Measurements from ENCODE around the gene FAF1.
A peak's percentile ranks its signal among the peaks of the same experiment; 100 is the strongest.
"Not testable (repeated sequence)": the region's sequence is repeated elsewhere in the genome, so short reads cannot be mapped to it uniquely, and the experiment has no call there.

Gene FAF1

GRCh38 chr1:50747394-50747793 lies 212.7 kb downstream of the FAF1 start:
- no peak for DNase-seq (ENCODE audit: low read depth)
- H3K4me3 ChIP-seq (ENCODE audit: low read depth, low read length) = no peak overlapping the region
- no peak for TF ChIP-seq CTCF (conservative IDR thresholded peaks at IDR 0.05; ENCODE audit: low read depth, low read length)

DNA sequence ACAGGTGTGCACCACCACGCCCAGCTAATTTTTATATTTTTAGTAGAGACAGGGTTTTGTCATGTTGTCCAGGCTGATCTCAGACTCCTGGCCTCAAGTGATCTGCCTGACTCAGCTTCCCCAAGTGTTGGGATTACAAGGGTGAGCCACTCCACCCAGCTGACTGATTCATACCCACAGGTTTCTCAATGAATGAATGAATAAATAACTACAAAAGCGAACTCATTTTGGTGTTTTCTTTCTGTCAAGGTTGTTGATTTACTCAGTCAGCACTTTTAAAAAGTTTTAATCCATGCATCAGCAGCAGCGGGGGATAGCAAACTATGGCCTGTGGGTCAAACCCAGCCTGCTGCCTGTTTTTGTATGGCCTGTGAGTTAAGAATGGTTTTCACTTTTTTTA lies 217.5 kb downstream of the FAF1 start:
- TF ChIP-seq CTCF (conservative IDR thresholded peaks at IDR 0.05; ENCODE audit: low read depth, low read length) = no peak
- peak; percentile 5 for DNase-seq (ENCODE audit: low read depth)
- no peak overlapping the region for H3K4me3 ChIP-seq (ENCODE audit: low read depth, low read length)

GRCh38 chr1:50739125-50739524 lies 220.9 kb downstream of the FAF1 start:
- no peak overlapping the region for H3K4me3 ChIP-seq (ENCODE audit: low read depth, low read length)
- no peak for DNase-seq (ENCODE audit: low read depth)
- no peak for TF ChIP-seq CTCF (conservative IDR thresholded peaks at IDR 0.05; ENCODE audit: low read depth, low read length)

- peak; percentile 57 for TF ChIP-seq CTCF (conservative IDR thresholded peaks at IDR 0.05; ENCODE audit: low read depth, low read length)
- DNase-seq (ENCODE audit: low read depth) = peak; percentile 60
Measured at GRCh38 chr1:50735443-50735842, 224.6 kb downstream of the FAF1 start.

GRCh38 chr1:50727578-50727977 lies 232.5 kb downstream of the FAF1 start:
- H3K4me3 ChIP-seq (ENCODE audit: low read depth, low read length); DNase-seq (ENCODE audit: low read depth): not testable (repeated sequence)

More at GRCh38 chr1:50735443-50735842, 224.6 kb downstream of the FAF1 start:
- no peak overlapping the region for H3K4me3 ChIP-seq (ENCODE audit: low read depth, low read length)

DNA sequence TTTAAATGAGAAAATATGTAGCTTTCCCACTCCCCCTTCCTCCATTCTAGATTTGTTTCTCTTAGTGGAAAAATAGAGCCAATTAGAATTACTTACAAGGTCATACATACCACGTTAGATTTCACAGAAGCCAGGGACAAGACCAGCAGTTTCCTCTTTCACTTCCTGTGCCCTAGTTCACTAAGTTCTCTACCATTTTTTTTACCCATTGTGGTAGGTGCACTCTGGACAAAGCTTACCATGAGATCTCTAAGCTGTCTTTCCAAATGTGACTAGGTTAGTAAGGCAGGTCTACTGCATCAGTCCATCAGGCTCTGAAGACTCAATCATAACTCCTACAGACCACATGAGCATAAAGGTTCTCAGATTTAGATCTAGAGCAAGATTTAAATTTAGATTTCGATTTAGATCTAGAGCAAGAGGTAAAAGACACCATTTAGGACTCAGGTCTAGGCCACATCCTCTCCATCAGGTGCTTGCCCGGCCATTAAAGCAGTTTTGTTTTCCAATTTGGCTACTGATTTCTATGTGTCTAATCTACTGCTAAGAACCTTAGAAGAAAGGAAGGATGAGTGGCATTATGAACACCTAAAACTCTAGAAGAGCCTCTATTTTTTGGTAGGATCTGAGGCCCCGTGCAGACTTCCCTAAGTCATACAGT lies 235.3 kb downstream of the FAF1 start:
- TF ChIP-seq CTCF (conservative IDR thresholded peaks at IDR 0.05; ENCODE audit: low read depth, low read length) = no peak
- no peak overlapping the region for H3K4me3 ChIP-seq (ENCODE audit: low read depth, low read length)
- peak; percentile 11 for DNase-seq (ENCODE audit: low read depth)

- no peak for TF ChIP-seq CTCF (conservative IDR thresholded peaks at IDR 0.05; ENCODE audit: low read depth, low read length)
- peak; percentile 5 for DNase-seq (ENCODE audit: low read depth)
- no peak overlapping the region for H3K4me3 ChIP-seq (ENCODE audit: low read depth, low read length)
Measured at GRCh38 chr1:50720457-50721053, 239.5 kb downstream of the FAF1 start.
